Upper lobe of left lung (tissue), 6 donors: ENCODE measurements around the gene BMPR1B. TPM values are rescaled to one million over a fixed set of nuclear protein-coding genes. Genes with fewer than 3 reads are reported as not detected.

Experiments used
- ATAC-seq, 2 donors: fragments of 200-7000 bp; cut with Tn5 transposase; one replicate each; pipeline ENCODE4 v1.9.1; 2022; ENCODE audit warnings: mild to moderate bottlenecking in 2 of 2, moderate library complexity in 2 of 2; ENCODE audit not compliant: low FRiP score in 2 of 2
- DNase-seq, 2 donors: peaks; one replicate each; pipeline ENCODE4 v3.0.0-alpha.2; 2019 to 2020
- H3K27ac ChIP-seq, 4 donors: fragments of 200-600 bp; sonication (generic); one replicate each; pipeline ENCODE4 v1.5.1; 2016 to 2019
- H3K27me3 ChIP-seq, 4 donors: fragments of 200-600 bp; sonication (generic); one replicate each; pipeline ENCODE4 v1.5.1; 2017 to 2019
- H3K36me3 ChIP-seq, 4 donors: fragments of 200-600 bp; sonication (generic); one replicate each; pipeline ENCODE4 v1.5.1; 2016 to 2019
- H3K4me1 ChIP-seq, 4 donors: fragments of 200-600 bp; sonication (generic); one replicate each; pipeline ENCODE4 v1.5.1; 2018 to 2019
- H3K4me3 ChIP-seq, 4 donors: fragments of 200-600 bp; sonication (generic); one replicate each; pipeline ENCODE4 v1.5.1; 2017 to 2019; ENCODE audit warnings: mild to moderate bottlenecking in 2 of 4, moderate library complexity in 1 of 4
- H3K9me3 ChIP-seq, 4 donors: fragments of 200-600 bp; sonication (generic); one replicate each; pipeline ENCODE4 v1.5.1; 2018 to 2019
- CTCF ChIP-seq, 6 experiments: fragments of 450-650 bp in 4 of 6; fragments of 200-600 bp in 2 of 6; sonication (generic) in 2 of 6; IDR thresholded peaks; one replicate each; pipeline ENCODE4 v1.5.1; 2016 to 2019; ENCODE audit warnings: antibody characterized with exemption in 6 of 6
- EP300 ChIP-seq, 4 donors: sonication (generic); formaldehyde crosslinking; IDR thresholded peaks; one replicate each; pipeline ENCODE4 v1.5.1; 2017; ENCODE audit warnings: antibody characterized with exemption in 4 of 4, control low read depth in 2 of 4
- POLR2A ChIP-seq, 4 donors: fragments of 450-650 bp; IDR thresholded peaks; one replicate each; pipeline ENCODE4 v1.5.1; 2016 to 2017; ENCODE audit warnings: antibody characterized with exemption in 4 of 4, mild to moderate bottlenecking in 2 of 4
- POLR2AphosphoS5 ChIP-seq, 2 donors: sonication (generic); formaldehyde crosslinking; IDR thresholded peaks; one replicate each; pipeline ENCODE4 v1.5.1; 2017; ENCODE audit warnings: antibody characterized with exemption in 2 of 2
- whole genome bisulfite sequencing, 2 donors: methylation state at CpG; one replicate each; pipeline ENCODE4 v1.1.5; 2017 to 2018; 5-methylcytosine and 5-hydroxymethylcytosine counted together
- total RNA-seq, 6 donors: library from RNA; depleted of rRNA in 4 of 6; stranded (reverse); fragments of >200 nt in 4 of 6; gene quantifications; one replicate each; pipeline versions ENCODE4 v1.1.0 to v1.2.1, GENCODE V29; 2016 to 2021
- donor health status: DM: no; HTN: no; CAD: no; lungs with moderate emphysema.
- donor health status: DM: no; HTN: yes; CAD: no; lungs with severe emphysema.

BMPR1B gene
- total RNA-seq, 6 donors from 2014 or later: 0.78 to 7.7 (median 3.5) TPM

DNA sequence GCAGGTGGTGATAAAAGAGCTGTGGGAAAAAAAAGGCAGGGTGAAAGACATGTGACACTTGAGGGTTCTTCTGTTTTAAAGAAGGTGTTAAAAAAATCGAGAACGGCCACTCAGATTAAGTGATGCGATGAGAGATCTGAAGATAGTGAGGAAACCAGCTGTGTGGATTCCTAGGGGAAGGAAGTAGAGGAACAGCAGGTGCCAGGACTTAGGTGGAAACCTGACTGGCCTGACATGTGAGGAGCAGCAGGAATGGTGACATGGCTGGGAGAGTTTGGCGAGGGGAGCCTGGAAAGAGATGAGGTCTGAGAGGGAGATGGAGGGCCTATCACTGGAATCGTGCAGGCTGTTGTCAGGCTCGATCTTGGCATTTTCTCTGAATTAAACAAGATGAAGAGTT lies 55.5 kb downstream of the BMPR1B start:
- Histone ChIP-seq H3K4me1 (no peaks in the 10 kb centered on the region), H3K27ac (no peak overlapping the region), H3K4me3 (no peak overlapping the region), H3K9me3 (no peaks in the 10 kb centered on the region), H3K27me3 (no peaks in the 10 kb centered on the region), H3K36me3 (no peaks in the 10 kb centered on the region)
- WGBS, 2 donors: 71 to 79% methylated on average over 6 of the region's 6 CpGs
- TF ChIP-seq EP300 (IDR thresholded peaks at IDR 0.05) (no peak), POLR2AphosphoS5 (IDR thresholded peaks at IDR 0.05) (no peak), CTCF (IDR thresholded peaks at IDR 0.05) (no peak), POLR2A (IDR thresholded peaks at IDR 0.05) (no peak)
- ATAC-seq: no peak
- DNase-seq: no peak

DNA sequence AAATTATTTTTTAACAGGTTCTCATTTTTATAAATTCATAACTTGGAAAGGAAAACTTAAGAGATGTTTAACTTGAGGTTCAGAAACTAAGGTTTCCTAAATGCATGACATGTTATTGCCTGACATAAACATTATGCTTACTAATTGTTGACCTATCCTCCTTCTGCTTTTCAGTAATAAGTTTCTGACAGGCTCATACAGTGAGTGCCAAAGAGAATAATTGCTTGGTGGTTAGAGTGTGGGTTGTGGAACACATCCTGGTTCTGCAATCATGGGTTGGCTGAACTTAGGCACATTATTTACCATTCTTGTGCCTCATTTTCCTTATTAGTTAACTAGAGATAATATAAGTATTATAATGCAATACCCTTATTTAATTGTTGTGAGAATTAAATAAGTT lies 56.5 kb downstream of the BMPR1B start:
- TF ChIP-seq POLR2A (IDR thresholded peaks at IDR 0.05): no peak
- TF ChIP-seq EP300 (IDR thresholded peaks at IDR 0.05): no peak
- TF ChIP-seq POLR2AphosphoS5 (IDR thresholded peaks at IDR 0.05): no peak
- no peak for TF ChIP-seq CTCF (IDR thresholded peaks at IDR 0.05)
- no peak for ATAC-seq

DNA sequence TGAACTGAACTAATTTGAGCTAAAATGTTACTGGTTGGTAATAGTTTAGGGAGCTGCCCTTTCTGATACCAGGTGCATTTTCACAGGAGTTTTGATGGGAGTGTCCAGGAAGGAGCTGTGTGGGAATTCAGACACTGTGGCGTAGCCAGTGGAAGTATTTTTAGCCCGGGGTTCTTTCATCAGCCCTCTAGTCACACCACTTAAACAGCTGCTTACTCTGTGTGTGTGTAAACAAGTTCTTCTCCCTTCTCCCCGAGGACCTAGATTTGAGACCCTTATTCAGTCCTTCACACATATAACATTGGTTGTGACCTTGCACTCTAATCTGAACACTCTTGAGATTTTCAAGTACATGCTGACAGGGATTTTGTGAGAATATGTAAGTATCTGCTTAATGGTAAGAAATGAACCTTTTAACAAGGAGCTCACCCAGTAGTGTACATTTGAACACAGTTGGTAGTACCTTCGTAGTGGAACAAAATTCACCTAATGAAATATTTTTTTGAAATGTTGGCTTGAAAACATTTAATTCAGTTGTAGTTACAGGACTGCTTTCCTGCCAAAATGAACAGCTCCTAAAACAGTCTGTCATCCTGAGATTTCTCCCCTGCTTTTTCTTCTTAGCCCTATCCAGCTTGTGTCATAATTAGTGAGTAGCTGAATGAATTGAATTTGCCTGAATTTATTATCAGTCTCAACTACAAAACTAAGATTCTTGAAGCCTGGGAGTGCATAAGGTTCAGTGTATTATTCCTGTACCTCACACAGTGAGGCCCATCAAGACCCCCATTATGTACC lies 61.8 kb downstream of the BMPR1B start:
- DNase-seq (no peak), ATAC-seq (peak in 1 of 2 donors; percentile 61)
- H3K36me3 ChIP-seq: no peaks in the 10 kb centered on the region
- H3K9me3 ChIP-seq: no peaks in the 10 kb centered on the region
- H3K4me1 ChIP-seq: peaks cover 0 to 3% (median 0%) of the 10 kb centered on the region in 4 donors
- H3K27ac ChIP-seq: no peak overlapping the region
- 38 to 47% methylated on average over 4 of the region's 4 CpGs for WGBS, 2 donors
- no peak for TF ChIP-seq EP300 (IDR thresholded peaks at IDR 0.05)
- TF ChIP-seq POLR2AphosphoS5 (IDR thresholded peaks at IDR 0.05): no peak
- TF ChIP-seq POLR2A (IDR thresholded peaks at IDR 0.05): no peak
- TF ChIP-seq CTCF (IDR thresholded peaks at IDR 0.05): no peak
- no peaks in the 10 kb centered on the region for H3K27me3 ChIP-seq
- H3K4me3 ChIP-seq: no peak overlapping the region

More for the DNA sequence above, 56.5 kb downstream of the BMPR1B start:
- Histone ChIP-seq H3K27ac (no peak overlapping the region), H3K36me3 (no peaks in the 10 kb centered on the region), H3K27me3 (no peaks in the 10 kb centered on the region), H3K9me3 (no peaks in the 10 kb centered on the region), H3K4me3 (no peak overlapping the region), H3K4me1 (peaks cover 0 to 1% (median 0%) of the 10 kb centered on the region in 4 donors)
- no peak for DNase-seq

DNA sequence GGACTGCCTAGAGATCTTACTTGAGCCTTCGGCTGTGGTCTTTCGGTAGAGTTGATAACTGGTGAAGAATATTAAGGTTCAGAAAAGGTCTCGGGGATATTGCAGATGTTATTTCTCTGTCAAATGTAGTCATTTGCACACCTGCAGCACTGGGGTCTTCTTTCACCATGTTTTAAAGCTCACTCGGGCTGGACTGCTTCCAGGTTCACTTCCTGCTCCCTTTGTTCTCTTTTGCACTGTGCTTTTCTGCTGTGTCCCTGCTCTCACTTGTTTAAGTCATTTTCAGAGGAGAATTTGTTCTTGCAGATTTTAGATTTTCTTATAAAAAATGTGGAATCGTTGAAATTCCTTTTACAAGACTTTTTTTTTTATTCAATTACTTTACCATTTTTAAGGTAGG lies 68.5 kb downstream of the BMPR1B start:
- Histone ChIP-seq H3K36me3 (no peaks in the 10 kb centered on the region), H3K4me3 (no peak overlapping the region), H3K9me3 (no peaks in the 10 kb centered on the region), H3K27ac (no peak overlapping the region), H3K27me3 (no peaks in the 10 kb centered on the region), H3K4me1 (no peaks in the 10 kb centered on the region)
- ATAC-seq (no peak), DNase-seq (no peak)
- TF ChIP-seq EP300 (IDR thresholded peaks at IDR 0.05) (no peak), POLR2AphosphoS5 (IDR thresholded peaks at IDR 0.05) (no peak), CTCF (IDR thresholded peaks at IDR 0.05) (no peak), POLR2A (IDR thresholded peaks at IDR 0.05) (no peak)
- WGBS, 2 donors: 37 to 49% methylated on average over 5 of the region's 5 CpGs
